B cell (primary cell): ENCODE results near the gene RASSF4.

Experiments used
- EZH2 ChIP-seq: IDR thresholded peaks from 2 replicates; pipeline ENCODE4 v1.6.1; 2012; ENCODE audit warnings: borderline replicate concordance, low read depth, mild to moderate bottlenecking, moderate library complexity, low read length; ENCODE audit not compliant: insufficient read depth, poor library complexity, severe bottlenecking
- TF ChIP-seq, protein P1 (sequence below): fragments of 200-600 bp; IDR thresholded peaks from one replicate; pipeline ENCODE4 v1.8.0; 2022; ENCODE audit warnings: antibody characterized with exemption, mild to moderate bottlenecking

DNA sequence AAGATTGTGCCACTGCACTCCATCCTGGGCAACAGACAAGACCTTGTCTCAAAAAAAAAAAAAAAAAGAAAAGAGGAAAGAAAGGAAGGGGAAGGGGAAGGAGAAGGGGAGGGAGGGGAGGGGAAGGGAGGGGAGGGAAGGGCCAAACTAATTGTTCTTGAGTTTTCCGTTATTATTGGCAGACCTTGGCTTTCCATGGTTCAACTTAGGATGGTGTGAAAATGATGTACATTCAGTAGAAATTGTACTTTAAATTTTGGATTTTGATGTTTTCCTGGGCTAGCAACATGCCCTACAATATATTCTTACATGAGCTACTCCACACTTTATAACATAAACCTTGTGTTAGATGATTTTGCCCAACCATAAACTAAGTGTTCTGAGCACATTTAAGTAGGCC lies 49.7 kb upstream of the RASSF4 start:
- TF ChIP-seq, protein P1, sequence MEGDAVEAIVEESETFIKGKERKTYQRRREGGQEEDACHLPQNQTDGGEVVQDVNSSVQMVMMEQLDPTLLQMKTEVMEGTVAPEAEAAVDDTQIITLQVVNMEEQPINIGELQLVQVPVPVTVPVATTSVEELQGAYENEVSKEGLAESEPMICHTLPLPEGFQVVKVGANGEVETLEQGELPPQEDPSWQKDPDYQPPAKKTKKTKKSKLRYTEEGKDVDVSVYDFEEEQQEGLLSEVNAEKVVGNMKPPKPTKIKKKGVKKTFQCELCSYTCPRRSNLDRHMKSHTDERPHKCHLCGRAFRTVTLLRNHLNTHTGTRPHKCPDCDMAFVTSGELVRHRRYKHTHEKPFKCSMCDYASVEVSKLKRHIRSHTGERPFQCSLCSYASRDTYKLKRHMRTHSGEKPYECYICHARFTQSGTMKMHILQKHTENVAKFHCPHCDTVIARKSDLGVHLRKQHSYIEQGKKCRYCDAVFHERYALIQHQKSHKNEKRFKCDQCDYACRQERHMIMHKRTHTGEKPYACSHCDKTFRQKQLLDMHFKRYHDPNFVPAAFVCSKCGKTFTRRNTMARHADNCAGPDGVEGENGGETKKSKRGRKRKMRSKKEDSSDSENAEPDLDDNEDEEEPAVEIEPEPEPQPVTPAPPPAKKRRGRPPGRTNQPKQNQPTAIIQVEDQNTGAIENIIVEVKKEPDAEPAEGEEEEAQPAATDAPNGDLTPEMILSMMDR, result no peak
- no peak for TF ChIP-seq EZH2
